Measurements from ENCODE around the gene TLK1. TPM values are rescaled to one million over a fixed set of nuclear protein-coding genes. Genes with fewer than 3 reads are reported as not detected.

The TLK1 gene
- total RNA-seq, 1 donor from 2014 or later, result 35.8 TPM

- DNase-seq (ENCODE audit: extremely low spot score in 2 of 2), result no peak
- intact Hi-C loops (cut with DNase I), result no loop called here
- no peak overlapping the region for H3K27ac ChIP-seq
- no peaks in the 10 kb centered on the region for H3K27me3 ChIP-seq
- peaks cover 54% of the 10 kb centered on the region for H3K4me1 ChIP-seq
- H3K36me3 ChIP-seq, result no peaks in the 10 kb centered on the region
- no peak overlapping the region for H3K4me3 ChIP-seq
- TF ChIP-seq POLR2A (IDR thresholded peaks at IDR 0.05) (no peak), POLR2AphosphoS5 (IDR thresholded peaks at IDR 0.05; ENCODE audit: insufficient read depth in 1 of 2, low read depth in 1 of 2) (no peak), CTCF (IDR thresholded peaks at IDR 0.05) (no peak)
- H3K9me3 ChIP-seq, result no peaks in the 10 kb centered on the region
These were observed 13.6 kb downstream of the TLK1 start for GRCh38 chr2:171147081-171147480.

GRCh38 chr2:171146633-171147032, 14.1 kb downstream of the TLK1 start:
- intact Hi-C loops (cut with DNase I), result no loop called here
- Histone ChIP-seq H3K27me3 (no peaks in the 10 kb centered on the region), H3K4me3 (no peak overlapping the region), H3K36me3 (no peaks in the 10 kb centered on the region), H3K4me1 (peaks cover 59% of the 10 kb centered on the region), H3K9me3 (no peaks in the 10 kb centered on the region), H3K27ac (no peak overlapping the region)
- TF ChIP-seq POLR2AphosphoS5 (IDR thresholded peaks at IDR 0.05; ENCODE audit: insufficient read depth in 1 of 2, low read depth in 1 of 2) (peak in 1 of 2 donors; percentile 24), CTCF (IDR thresholded peaks at IDR 0.05) (no peak), POLR2A (IDR thresholded peaks at IDR 0.05) (no peak)
- no peak for DNase-seq (ENCODE audit: extremely low spot score in 2 of 2)

- Histone ChIP-seq H3K36me3 (no peaks in the 10 kb centered on the region), H3K27me3 (no peaks in the 10 kb centered on the region), H3K27ac (no peak overlapping the region), H3K4me1 (peaks cover 63% of the 10 kb centered on the region), H3K9me3 (no peaks in the 10 kb centered on the region), H3K4me3 (no peak overlapping the region)
- intact Hi-C loops (cut with DNase I), result no loop called here
- no peak for TF ChIP-seq POLR2AphosphoS5 (IDR thresholded peaks at IDR 0.05; ENCODE audit: insufficient read depth in 1 of 2, low read depth in 1 of 2)
- TF ChIP-seq POLR2A (IDR thresholded peaks at IDR 0.05), result no peak
- no peak for TF ChIP-seq CTCF (IDR thresholded peaks at IDR 0.05)
- DNase-seq (ENCODE audit: extremely low spot score in 2 of 2), result no peak
These were observed 14.6 kb downstream of the TLK1 start for GRCh38 chr2:171146071-171146470.

- Histone ChIP-seq H3K27ac (no peak overlapping the region), H3K4me1 (peaks cover 68% of the 10 kb centered on the region), H3K4me3 (no peak overlapping the region), H3K27me3 (no peaks in the 10 kb centered on the region), H3K9me3 (no peaks in the 10 kb centered on the region), H3K36me3 (no peaks in the 10 kb centered on the region)
- intact Hi-C loops (cut with DNase I), result no loop called here
- TF ChIP-seq POLR2A (IDR thresholded peaks at IDR 0.05) (no peak), POLR2AphosphoS5 (IDR thresholded peaks at IDR 0.05; ENCODE audit: insufficient read depth in 1 of 2, low read depth in 1 of 2) (no peak)
- DNase-seq (ENCODE audit: extremely low spot score in 2 of 2), result no peak
These were observed 17.0 kb downstream of the TLK1 start for GRCh38 chr2:171143670-171144062.

- Histone ChIP-seq H3K27me3 (no peaks in the 10 kb centered on the region), H3K36me3 (no peaks in the 10 kb centered on the region), H3K4me1 (peaks cover 66% of the 10 kb centered on the region), H3K4me3 (no peak overlapping the region), H3K9me3 (no peaks in the 10 kb centered on the region), H3K27ac (no peak overlapping the region)
- TF ChIP-seq CTCF (IDR thresholded peaks at IDR 0.05) (no peak), POLR2AphosphoS5 (IDR thresholded peaks at IDR 0.05; ENCODE audit: insufficient read depth in 1 of 2, low read depth in 1 of 2) (no peak), POLR2A (IDR thresholded peaks at IDR 0.05) (no peak)
- DNase-seq (ENCODE audit: extremely low spot score in 2 of 2), result no peak
- intact Hi-C loops (cut with DNase I), result no loop called here
These were observed 18.3 kb downstream of the TLK1 start for GRCh38 chr2:171142398-171142797.
